Activated CD4-positive, alpha-beta T cell treated with anti-CD3 and anti-CD28 coated beads for 48 hours (primary cell): ENCODE measurements around the gene PLAGL2.
A peak's percentile ranks its signal among the peaks of the same experiment; 100 is the strongest.
"Not testable (repeated sequence)": the region's sequence is repeated elsewhere in the genome, so short reads cannot be mapped to it uniquely, and the experiment has no call there.

ENCODE experiments used
- DNase-seq: peaks from one replicate; pipeline ENCODE4 v3.0.0-alpha.2; 2020

PLAGL2 gene

GRCh38 chr20:32179515-32179914, 28.0 kb downstream of the PLAGL2 start:
- no peak for DNase-seq

GRCh38 chr20:32177696-32178095, 29.8 kb downstream of the PLAGL2 start:
- not testable (repeated sequence) for DNase-seq

- no peak for DNase-seq
Measured at GRCh38 chr20:32168184-32168910, 39.2 kb downstream of the PLAGL2 start.

DNA sequence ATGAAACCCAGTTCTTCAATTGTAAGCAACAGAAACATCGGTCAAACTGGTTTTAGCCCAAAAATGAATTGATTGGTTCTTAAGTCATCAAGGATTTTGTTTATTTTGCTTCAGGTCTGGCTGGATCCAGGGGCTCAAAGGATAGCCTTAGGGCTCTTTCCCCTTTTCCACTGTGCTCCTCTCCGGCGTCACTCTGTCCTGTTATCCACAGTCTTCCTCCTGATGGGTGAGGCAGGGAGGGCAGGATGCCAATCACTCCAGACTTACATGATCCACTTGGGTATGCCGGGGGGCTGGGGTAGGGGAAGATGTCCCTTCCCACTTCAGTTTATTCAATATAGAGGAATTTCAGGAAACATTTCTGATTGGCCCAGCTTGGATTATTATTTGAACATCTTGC, 40.0 kb downstream of the PLAGL2 start:
- DNase-seq: no peak

GRCh38 chr20:32165836-32166545, 41.6 kb downstream of the PLAGL2 start:
- DNase-seq: no peak

- DNase-seq: no peak
Measured at GRCh38 chr20:32164984-32165735, 42.4 kb downstream of the PLAGL2 start.

- DNase-seq: no peak
Measured at GRCh38 chr20:32163951-32164350, 43.6 kb downstream of the PLAGL2 start.

DNA sequence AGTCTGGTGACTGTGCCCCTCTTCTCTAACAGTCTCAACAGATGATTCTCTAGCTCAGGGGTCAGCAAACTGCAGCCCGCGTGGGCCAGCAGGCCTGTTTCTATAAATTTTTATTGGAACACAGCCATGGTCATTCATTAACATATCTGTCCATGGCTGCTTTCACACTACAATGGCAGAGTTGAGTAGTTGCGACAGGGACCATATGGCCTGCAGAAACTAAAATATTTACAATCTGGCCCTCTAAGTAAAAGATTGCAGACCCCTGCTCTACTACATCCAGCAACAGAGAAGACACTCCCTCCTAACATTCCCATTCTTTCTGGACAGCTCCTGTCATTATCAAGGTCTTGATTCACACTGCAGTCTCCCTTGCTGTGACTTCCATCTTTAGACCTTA, 45.2 kb downstream of the PLAGL2 start:
- DNase-seq: no peak

DNA sequence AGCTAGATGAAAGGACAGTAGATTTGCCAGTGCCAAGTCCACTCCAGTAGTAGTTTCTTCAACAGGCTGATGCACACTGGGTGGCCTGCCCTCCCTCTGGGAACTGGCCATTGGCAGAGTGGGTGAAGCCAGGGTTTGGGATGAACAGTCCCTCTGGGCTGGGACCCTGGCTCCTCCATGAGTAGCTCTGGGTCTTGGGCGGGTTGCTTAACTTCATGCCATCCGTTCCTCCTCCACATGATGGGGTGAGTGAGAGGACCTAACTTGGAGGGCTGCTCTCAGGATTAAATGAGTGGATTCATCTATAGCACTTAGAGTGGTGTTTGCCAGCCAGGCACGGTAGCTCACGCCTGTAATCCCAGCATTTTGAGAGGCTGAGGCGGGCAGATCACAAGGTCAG, 47.2 kb downstream of the PLAGL2 start:
- DNase-seq: no peak

DNA sequence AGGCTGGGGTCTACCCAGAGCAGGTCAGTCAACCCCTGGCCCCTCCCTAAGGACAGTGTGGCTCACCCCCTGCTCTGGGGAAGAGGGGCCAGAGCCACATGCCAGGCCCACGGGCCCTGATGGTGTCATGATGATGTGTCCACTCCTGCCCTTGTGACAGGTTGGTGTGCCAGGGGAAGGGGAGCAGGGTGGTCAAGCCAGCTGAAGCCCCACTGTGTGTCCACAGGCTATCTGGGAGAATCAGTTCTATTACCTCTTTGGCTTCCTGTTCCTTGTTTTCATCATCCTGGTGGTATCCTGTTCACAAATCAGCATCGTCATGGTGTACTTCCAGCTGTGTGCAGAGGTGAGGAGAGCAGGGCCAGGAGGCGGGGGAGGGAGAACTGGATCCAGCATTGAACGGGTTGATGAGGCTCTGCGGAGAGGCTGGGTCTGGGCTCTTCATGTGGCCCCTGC, 47.7 kb downstream of the PLAGL2 start:
- DNase-seq: no peak

DNA sequence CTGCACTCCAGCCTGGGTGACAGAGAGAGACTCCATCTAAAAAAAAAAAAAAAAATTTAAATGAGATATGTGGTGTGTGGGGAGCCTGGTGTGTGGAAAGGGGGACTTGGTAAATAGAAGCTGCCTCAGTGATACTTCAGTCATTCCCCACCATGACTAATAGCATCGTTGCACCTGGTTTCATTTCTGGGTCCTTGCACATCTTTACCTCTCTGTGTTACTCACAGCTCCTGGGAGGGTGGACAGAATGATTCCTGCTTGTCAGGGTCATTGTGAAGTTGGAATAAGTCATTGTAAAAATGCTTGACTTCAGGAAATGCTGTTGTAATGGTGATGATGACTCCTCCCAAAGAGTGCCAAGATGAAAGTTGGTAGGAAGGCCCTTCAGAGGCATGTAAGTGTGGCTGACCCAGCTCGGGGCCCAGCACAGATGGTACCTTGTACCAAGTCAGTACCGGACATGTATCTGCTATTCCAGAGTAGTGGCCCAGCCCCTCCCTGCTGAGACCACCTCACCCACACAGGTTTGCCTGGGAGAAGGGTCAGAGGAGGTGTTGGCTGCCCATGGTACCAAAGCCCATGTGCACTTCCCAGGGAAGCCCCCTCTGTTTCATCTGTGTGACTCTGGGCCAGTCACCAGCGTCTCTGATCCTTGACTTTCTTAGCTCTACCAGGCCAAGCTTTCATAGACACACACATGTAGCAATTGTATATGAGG, 48.4 kb downstream of the PLAGL2 start:
- peak; percentile 28 for DNase-seq

GRCh38 chr20:32158351-32158750, 49.2 kb downstream of the PLAGL2 start:
- DNase-seq: no peak

DNA sequence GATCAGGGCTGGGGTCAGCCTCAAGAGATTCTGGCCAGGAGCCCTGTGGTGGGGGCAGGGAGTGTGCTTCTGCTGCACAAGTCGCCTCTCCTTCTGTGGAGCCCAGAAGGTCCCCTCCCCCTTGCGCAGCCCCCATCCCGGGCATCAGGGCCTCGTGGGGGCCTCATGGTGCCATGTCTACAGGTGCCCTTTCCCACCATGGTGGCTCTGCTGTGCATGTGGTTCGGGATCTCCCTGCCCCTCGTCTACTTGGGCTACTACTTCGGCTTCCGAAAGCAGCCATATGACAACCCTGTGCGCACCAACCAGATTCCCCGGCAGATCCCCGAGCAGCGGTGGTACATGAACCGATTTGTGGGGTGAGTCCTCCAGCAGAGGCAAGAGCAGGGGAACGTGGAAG, 49.9 kb downstream of the PLAGL2 start:
- DNase-seq: no peak

- peak; percentile 36 for DNase-seq
Measured at GRCh38 chr20:32155017-32155981, 52.2 kb downstream of the PLAGL2 start.

- no peak for DNase-seq
Measured at GRCh38 chr20:32153771-32154170, 53.8 kb downstream of the PLAGL2 start.

GRCh38 chr20:32153156-32153665, 54.3 kb downstream of the PLAGL2 start:
- DNase-seq: no peak

GRCh38 chr20:32152421-32153155, 55.0 kb downstream of the PLAGL2 start:
- no peak for DNase-seq

DNA sequence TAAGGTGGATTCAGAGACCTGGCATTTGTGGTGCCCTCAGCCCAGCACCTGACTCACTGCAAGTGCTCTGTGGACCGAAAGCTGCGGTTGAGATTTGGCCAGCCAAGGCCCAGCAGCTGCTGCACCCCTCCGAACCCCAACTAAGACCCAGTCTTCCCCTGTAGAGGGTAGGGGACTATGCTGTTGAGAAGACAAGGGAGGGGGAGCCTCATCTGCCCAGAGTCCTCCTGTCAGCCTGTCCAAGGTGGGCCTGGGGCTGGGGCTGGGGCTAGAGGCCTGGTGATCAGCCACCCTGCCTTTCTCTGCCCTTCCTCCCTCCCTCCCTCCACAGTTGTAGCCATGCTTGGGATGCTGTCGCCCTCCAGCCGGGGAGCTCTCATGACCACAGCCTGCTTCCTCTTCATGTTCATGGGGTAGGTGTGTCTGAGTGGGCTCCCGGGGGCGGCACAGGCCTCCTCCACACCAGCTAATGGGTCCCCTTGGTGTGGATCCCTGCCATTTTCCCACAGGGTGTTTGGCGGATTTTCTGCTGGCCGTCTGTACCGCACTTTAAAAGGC, 57.2 kb downstream of the PLAGL2 start:
- no peak for DNase-seq

DNA sequence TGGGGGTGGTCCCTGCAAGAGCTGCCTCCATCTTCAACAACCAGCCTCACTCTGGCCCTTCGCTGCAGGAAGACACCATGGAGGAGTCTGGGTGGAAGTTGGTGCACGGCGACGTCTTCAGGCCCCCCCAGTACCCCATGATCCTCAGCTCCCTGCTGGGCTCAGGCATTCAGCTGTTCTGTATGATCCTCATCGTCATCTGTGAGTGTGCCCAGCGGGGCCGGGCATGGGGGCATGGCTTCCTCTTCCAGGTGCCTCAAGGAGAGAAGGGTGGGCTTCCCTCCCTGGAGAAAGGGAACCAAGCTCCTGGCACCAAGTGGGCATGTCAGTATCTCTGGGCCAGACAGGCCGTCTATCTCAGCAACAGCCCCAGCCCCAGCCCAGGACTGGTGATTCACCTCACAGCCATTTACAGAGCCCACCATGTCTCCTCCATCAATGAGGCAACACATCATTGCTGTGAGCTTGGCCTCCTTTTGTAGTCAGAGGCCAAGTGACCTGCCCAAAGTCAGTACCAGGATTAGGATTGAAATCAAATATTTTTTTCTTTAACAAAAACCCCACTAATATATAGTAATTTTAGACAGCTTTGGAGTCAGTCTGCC, 57.9 kb downstream of the PLAGL2 start:
- no peak for DNase-seq
